ENCODE data around the gene SEC23A. TPM values are rescaled to one million over a fixed set of nuclear protein-coding genes. Genes with fewer than 3 reads are reported as not detected.

SEC23A gene
- total and polyA plus RNA-seq, 2 of the 13 experiments (the other 11 are each of a cell fraction or from before 2014, with no cell fraction given): 403 to 887 TPM

DNA sequence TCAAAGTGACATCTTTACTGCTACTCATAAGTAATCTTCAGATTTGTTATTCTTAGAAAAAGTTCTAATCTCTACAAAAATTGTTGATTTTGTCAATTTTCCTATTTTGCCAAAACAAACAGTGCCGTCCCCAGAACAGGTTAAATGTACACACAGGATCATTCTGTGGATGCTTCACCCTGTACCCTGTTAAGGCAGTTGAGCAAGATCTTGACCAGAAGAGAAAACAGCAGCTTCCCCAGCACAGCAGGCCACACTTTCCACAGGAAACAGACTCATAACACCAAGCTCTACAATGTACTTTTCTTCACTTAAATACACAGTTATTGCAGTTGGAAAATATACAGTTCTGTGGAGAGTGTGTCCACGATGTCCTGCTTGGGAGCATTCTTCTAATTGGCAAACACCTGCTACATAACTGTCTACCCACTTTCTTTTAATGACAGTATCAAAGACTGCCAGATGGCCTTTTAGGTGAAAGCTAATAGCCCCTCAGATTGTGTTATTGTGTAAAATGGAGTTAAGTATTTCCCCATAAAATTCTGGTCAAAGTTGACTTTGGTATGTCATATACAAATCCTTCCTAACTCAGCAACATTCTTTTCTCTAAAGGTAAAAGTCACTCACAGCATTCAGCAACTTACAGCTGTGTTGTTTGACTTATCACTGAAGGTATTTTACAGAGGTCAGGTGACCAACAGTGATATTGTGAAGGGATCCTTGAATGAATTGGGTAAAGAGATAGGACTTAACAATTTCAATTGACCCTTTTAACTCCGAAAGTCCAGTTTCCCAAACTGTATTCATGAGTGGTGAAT, 77.0 kb downstream of the SEC23A start (continued):
- TF ChIP-seq PHB2 (IDR thresholded peaks at IDR 0.05; ENCODE audit: partially characterized antibody) (no peak), SNAI1 (CRISPR knock-in tag; IDR thresholded peaks at IDR 0.05; ENCODE audit: borderline replicate concordance) (peak; percentile 57; the same call in 1 of the 2 replicates), CC2D1A (CRISPR knock-in tag; IDR thresholded peaks at IDR 0.05) (no peak), ZNF776 (CRISPR knock-in tag; IDR thresholded peaks at IDR 0.05) (no peak), ZBTB25 (CRISPR knock-in tag; IDR thresholded peaks at IDR 0.05) (peak; percentile 86), ZFP36L2 (CRISPR knock-in tag; IDR thresholded peaks at IDR 0.05) (no peak), RARA (CRISPR knock-in tag; IDR thresholded peaks at IDR 0.05) (peak; percentile 96), ZNF629 (CRISPR knock-in tag; conservative IDR thresholded peaks at IDR 0.05) (peak; percentile 48; the same call in 1 of the 2 replicates), ZNF207 (IDR thresholded peaks at IDR 0.05; ENCODE audit: borderline replicate concordance) (no peak), ISL2 (CRISPR knock-in tag; IDR thresholded peaks at IDR 0.05) (peak; percentile 96), HNRNPK (IDR thresholded peaks at IDR 0.05; ENCODE audit: low read depth, low read length, poor library complexity, severe bottlenecking) (no peak), ZNF256 (CRISPR knock-in tag; conservative IDR thresholded peaks at IDR 0.05) (no peak), NFIC (IDR thresholded peaks at IDR 0.05; ENCODE audit: low read length) (peak; percentile 97), SOX6 (IDR thresholded peaks at IDR 0.05) (no peak), SOX6 (CRISPR knock-in tag; IDR thresholded peaks at IDR 0.05) (peak; percentile 95), NONO (IDR thresholded peaks at IDR 0.05) (no peak), NONO (CRISPR knock-in tag; conservative IDR thresholded peaks at IDR 0.05) (no peak; the same call in 1 of the 2 replicates), TAF15 (IDR thresholded peaks at IDR 0.05; ENCODE audit: low read depth, low read length, poor library complexity, severe bottlenecking) (no peak)
- TF ChIP-seq, protein P1, sequence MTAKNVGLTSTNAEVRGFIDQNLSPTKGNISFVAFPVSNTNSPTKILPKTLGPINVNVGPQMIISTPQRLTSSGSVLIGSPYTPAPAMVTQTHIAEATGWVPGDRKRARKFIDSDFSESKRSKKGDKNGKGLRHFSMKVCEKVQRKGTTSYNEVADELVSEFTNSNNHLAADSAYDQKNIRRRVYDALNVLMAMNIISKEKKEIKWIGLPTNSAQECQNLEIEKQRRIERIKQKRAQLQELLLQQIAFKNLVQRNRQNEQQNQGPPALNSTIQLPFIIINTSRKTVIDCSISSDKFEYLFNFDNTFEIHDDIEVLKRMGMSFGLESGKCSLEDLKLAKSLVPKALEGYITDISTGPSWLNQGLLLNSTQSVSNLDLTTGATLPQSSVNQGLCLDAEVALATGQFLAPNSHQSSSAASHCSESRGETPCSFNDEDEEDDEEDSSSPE (CRISPR knock-in tag; IDR thresholded peaks at IDR 0.05): 0 out of 2 replicates have a peak, but pooled peaks have one; percentile 35
- TF ChIP-seq, protein P2, sequence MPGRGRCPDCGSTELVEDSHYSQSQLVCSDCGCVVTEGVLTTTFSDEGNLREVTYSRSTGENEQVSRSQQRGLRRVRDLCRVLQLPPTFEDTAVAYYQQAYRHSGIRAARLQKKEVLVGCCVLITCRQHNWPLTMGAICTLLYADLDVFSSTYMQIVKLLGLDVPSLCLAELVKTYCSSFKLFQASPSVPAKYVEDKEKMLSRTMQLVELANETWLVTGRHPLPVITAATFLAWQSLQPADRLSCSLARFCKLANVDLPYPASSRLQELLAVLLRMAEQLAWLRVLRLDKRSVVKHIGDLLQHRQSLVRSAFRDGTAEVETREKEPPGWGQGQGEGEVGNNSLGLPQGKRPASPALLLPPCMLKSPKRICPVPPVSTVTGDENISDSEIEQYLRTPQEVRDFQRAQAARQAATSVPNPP (CRISPR knock-in tag; IDR thresholded peaks at IDR 0.05): peak; percentile 85; the same call in 1 of the 2 replicates
- TF ChIP-seq, protein P3, sequence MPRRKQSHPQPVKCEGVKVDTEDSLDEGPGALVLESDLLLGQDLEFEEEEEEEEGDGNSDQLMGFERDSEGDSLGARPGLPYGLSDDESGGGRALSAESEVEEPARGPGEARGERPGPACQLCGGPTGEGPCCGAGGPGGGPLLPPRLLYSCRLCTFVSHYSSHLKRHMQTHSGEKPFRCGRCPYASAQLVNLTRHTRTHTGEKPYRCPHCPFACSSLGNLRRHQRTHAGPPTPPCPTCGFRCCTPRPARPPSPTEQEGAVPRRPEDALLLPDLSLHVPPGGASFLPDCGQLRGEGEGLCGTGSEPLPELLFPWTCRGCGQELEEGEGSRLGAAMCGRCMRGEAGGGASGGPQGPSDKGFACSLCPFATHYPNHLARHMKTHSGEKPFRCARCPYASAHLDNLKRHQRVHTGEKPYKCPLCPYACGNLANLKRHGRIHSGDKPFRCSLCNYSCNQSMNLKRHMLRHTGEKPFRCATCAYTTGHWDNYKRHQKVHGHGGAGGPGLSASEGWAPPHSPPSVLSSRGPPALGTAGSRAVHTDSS (CRISPR knock-in tag; conservative IDR thresholded peaks at IDR 0.05): no peak
